ENCODE data around the gene TPM3. TPM values are rescaled to one million over a fixed set of nuclear protein-coding genes. Genes with fewer than 3 reads are reported as not detected.

Gene TPM3
- total and polyA plus RNA-seq, 9 of the 15 experiments (the other 6 are each of a cell fraction or from before 2014, with no cell fraction given): 202 to 604 (median 421) TPM

- TF ChIP-seq ZNF407 (IDR thresholded peaks at IDR 0.05; ENCODE audit: low read depth) (no peak), ZNF644 (tag; IDR thresholded peaks at IDR 0.05; ENCODE audit: low read depth) (peak; percentile 82), ZNF146 (CRISPR knock-in tag; IDR thresholded peaks at IDR 0.05; ENCODE audit: unreplicated experiment) (no peak), SMARCA5 (IDR thresholded peaks at IDR 0.05) (peak; percentile 15; the same call in 1 of the 2 replicates), KDM1A (IDR thresholded peaks at IDR 0.05) (peak in 1 of 2 experiments; percentile 71; a peak in 2 of 4 replicates), PHF8 (IDR thresholded peaks at IDR 0.05; ENCODE audit: borderline replicate concordance, low read length) (peak; percentile 14; the same call in 1 of the 2 replicates), STAT5A (IDR thresholded peaks at IDR 0.05; ENCODE audit: borderline replicate concordance, low read length) (peak; percentile 56; the same call in 1 of the 2 replicates), HNRNPK (IDR thresholded peaks at IDR 0.05; ENCODE audit: low read depth, low read length, poor library complexity, severe bottlenecking) (no peak), ETV1 (tag; conservative IDR thresholded peaks at IDR 0.05; ENCODE audit: low read depth) (peak; percentile 99), FOXA3 (CRISPR knock-in tag; conservative IDR thresholded peaks at IDR 0.05 in 1 of 2, IDR thresholded peaks at IDR 0.05 in 1 of 2) (peak; percentile 26 to 80; a peak in 2 of 4 replicates), CBFA2T2 (conservative IDR thresholded peaks at IDR 0.05) (peak; percentile 64), MAFF (IDR thresholded peaks at IDR 0.05; ENCODE audit: low read length) (no peak), ILF3 (IDR thresholded peaks at IDR 0.05; ENCODE audit: borderline replicate concordance) (no peak), GATAD2B (IDR thresholded peaks at IDR 0.05; ENCODE audit: borderline replicate concordance) (peak; percentile 77), NFE2L1 (tag; IDR thresholded peaks at IDR 0.05; ENCODE audit: borderline replicate concordance, low read depth) (no peak), SMARCC2 (IDR thresholded peaks at IDR 0.05; ENCODE audit: low read depth) (peak; percentile 81), MAX (CRISPR knock-in tag; IDR thresholded peaks at IDR 0.05) (no peak), POLR2A (conservative IDR thresholded peaks at IDR 0.05) (peak; percentile 69)
- TF ChIP-seq, protein P1, sequence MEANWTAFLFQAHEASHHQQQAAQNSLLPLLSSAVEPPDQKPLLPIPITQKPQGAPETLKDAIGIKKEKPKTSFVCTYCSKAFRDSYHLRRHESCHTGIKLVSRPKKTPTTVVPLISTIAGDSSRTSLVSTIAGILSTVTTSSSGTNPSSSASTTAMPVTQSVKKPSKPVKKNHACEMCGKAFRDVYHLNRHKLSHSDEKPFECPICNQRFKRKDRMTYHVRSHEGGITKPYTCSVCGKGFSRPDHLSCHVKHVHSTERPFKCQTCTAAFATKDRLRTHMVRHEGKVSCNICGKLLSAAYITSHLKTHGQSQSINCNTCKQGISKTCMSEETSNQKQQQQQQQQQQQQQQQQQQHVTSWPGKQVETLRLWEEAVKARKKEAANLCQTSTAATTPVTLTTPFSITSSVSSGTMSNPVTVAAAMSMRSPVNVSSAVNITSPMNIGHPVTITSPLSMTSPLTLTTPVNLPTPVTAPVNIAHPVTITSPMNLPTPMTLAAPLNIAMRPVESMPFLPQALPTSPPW (CRISPR knock-in tag; IDR thresholded peaks at IDR 0.05): peak; percentile 50
Observed at GRCh38 chr1:154157520-154158306, 34.2 kb downstream of the TPM3 start (continued).

Data from K562 (cell line).